ENCODE data around the gene RSRP1.

Gene RSRP1

GRCh38 chr1:25216123-25216522, 31.1 kb downstream of the RSRP1 start:
- DNase-seq = no peak

GRCh38 chr1:25212725-25213124, 34.5 kb downstream of the RSRP1 start:
- no peak for DNase-seq

DNA sequence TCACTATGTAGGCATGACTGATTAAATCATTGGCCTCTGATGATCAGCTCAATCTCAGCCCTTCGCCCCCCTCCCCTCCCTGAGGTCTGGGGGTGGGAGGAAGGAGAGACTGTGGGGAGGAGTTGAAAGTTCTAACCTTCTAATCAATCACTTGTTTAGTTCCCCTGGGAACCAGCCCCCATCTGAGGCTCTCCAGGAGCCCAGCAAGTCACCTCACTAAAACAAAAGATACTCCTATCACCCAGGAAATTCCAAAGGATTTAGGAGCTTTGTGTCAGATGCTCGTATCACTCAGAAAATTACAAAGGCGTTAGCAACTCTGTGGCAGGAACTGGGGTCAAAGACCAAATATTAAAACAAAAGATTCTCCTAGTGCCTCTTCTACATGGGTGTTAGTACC, 36.5 kb downstream of the RSRP1 start:
- DNase-seq = no peak

- no peak for DNase-seq
Observed at GRCh38 chr1:25209516-25209915, 37.7 kb downstream of the RSRP1 start.

DNA sequence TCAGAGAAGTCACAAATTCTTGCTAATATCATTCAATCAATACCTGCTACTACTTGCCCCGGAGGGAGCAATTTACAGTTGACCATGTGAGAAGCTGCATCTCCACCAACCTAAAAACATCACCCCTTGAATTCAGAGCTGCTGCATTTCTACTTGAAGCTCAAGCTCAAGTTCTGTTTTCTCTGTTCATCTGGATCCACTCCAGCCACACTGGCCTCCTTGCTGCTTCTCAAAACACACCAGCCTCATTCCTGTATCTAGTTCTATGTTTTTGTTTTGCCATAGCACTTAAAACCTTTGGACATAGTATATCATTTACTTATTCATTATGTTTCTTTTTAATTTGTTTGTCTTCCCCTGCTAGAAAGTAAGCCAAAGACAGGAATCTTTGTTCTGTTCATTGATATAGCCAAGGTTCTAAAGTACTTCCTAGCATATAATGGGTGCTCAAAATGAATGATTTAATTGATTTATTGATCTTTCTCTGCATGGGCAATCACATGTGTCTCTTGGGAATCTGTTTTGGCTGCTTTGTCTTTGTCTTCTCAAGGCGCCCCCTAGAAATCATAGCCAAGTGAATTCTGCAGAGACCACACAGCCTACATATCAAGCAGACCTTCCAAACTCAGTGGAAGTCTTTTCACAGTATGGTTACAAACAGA, 38.6 kb downstream of the RSRP1 start:
- DNase-seq = no peak

- DNase-seq = no peak
Observed at GRCh38 chr1:25208092-25208491, 39.2 kb downstream of the RSRP1 start.

GRCh38 chr1:25206201-25206600, 41.1 kb downstream of the RSRP1 start:
- no peak for DNase-seq

GRCh38 chr1:25205786-25206185, 41.5 kb downstream of the RSRP1 start:
- DNase-seq = no peak

GRCh38 chr1:25204797-25205480, 42.3 kb downstream of the RSRP1 start:
- no peak for DNase-seq

- no peak for DNase-seq
Observed at GRCh38 chr1:25201006-25201405, 46.2 kb downstream of the RSRP1 start.

DNA sequence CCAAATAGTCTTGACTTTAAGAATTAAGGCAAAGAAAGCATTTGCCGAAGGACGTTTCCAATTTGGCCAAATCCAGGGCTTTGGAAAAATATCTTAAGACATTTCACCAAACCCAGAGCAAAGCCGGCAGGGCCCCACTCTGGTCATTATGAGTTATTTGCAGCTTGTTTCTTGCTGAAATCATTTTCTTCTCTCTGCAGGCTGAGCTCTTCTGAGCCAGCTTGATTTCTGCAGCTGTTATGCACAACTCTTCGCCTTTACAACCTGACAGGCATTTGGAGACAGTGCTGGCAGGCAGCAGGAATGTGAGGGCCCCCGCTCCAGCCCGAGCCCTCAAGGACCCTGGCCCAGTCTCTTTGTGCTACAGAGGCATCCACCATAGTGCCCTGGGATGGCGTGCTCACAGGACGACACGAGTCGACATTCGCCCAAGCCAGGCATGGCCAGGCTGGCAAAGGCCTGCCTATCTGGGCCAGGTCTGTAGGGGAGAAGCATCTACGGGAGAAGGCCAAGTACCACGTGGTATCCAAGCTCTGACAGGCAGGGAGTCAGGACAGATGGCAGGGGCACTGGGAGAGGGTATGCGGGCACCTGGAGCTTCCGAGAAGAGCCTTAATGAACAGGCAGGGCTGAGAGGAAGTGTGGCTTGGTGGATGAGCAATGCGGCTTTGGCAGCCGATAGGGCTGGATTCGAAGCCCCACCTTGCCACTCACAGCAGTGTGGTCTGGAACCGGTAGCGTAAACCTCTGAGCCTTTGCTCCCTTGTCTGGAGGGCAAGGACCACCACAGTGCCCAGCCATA, 47.2 kb downstream of the RSRP1 start:
- no peak for DNase-seq

DNA sequence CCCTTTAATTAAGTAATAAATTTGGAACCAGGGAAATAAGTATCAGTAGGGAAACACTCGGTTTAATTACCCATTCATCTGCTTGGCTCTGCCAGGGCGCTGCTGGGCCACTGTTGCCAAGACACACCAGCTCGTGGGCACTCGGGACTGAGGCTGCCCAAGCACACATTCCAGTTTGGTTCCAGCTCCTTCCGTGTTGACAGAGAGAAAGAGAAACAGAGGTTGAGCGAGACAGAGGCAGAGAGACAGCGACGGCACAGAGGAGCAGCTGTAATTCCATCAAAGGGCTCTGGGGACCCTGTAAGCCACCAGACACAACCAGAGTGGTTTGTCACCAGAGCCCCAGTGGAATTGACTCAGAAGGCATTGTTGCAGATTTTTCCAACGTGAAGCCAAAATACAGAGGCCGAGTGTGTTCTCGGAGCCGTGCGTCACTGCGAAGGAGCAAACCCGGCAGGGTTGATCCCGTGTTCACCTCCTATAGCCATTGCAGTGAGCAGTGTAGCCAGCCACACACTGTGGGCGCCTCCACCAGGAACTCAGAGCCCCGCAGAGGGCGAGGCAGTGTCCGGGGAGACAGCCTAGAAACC, 48.5 kb downstream of the RSRP1 start:
- DNase-seq = no peak

GRCh38 chr1:25197982-25198662, 49.1 kb downstream of the RSRP1 start:
- DNase-seq = peak in 1 of 2 experiments; percentile 23

DNA sequence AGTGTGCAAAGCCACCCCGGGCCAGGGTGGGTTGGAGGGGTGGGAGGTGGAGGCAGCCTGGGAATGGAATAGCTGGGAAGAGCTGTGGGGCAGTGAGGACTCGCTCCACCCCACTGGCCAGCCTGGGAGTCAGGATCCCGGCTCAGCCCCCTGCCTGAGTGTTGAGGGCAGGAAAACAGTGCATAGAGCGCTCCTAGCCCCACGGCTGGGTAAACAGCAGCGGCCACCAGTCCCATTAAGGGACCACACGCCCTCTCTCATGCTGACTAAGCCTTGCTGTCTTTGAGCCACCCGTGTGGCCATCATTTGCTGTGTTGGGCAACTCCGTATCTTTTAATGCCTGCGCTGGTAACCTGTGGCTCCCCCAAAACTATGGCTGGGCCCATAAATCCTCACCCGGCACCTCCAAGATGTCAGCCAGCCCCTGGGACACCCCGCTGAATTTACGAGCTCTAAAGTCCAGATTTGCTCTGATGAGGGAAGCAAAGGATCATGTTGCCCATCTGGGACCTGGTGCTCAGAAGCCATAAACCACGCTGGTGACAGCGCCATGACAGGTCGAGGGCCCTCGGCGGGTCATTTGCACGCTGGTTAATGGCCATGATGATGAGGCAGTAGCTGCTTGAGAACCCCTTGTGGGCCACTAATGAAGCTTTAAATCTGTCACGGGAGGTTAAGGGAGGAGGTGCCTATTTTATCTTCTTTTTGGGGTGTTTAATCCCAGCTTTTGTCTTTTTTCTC, 49.8 kb downstream of the RSRP1 start:
- DNase-seq = no peak

- no peak for DNase-seq
Observed at GRCh38 chr1:25196830-25197229, 50.4 kb downstream of the RSRP1 start.

DNA sequence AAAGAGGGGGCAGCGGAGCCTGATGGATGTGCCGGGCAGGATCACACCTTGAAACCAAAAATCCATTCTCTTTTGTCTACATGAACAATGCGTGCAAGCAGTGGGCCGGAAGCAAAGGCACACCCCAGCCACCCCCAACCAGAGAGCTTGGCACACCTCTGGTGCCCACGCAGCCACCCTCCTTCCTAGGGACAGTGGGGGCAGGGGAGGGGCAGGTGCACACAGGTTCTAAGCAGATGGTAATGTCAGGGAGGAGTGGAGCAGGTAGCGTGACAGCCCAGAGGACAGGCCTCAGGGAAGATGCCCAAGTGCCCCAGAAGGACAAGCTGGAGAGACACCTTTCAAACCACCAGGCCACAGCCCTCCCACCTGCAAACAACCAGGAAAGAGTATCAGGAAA, 51.4 kb downstream of the RSRP1 start:
- no peak for DNase-seq

- no peak for DNase-seq
Observed at GRCh38 chr1:25194572-25195020, 52.7 kb downstream of the RSRP1 start.

GRCh38 chr1:25194054-25194453, 53.2 kb downstream of the RSRP1 start:
- DNase-seq = no peak

GRCh38 chr1:25193229-25193628, 54.0 kb downstream of the RSRP1 start:
- no peak for DNase-seq
